ENCODE measurements around the gene TMIGD1.

GRCh38 chr17:30380643-30381339, 46.9 kb upstream of the TMIGD1 start:
- no peak for TF ChIP-seq EZH2 (IDR thresholded peaks at IDR 0.05; ENCODE audit: borderline replicate concordance, insufficient read depth, low read depth, low read length, poor library complexity, severe bottlenecking)
- no peak for TF ChIP-seq CTCF (IDR thresholded peaks at IDR 0.05)
